GM11168 (cell line): Measurements from ENCODE around the gene CCDC157.

Experiments
- in situ Hi-C: fragments of 300-500 bp; cut with MboI; formaldehyde crosslinking; loops from one replicate; pipeline ENCODE4 v1.12.0; 2022; ENCODE audit warnings: low sequenced_read_pairs; ENCODE audit not compliant: unreplicated experiment

Gene CCDC157

GRCh38 chr22:30356449-30357235 lies at the start of gene CCDC157, which contains the start of gene SF3A1:
CCDC157 (plus strand) TSS chr22:30357007; CDS start chr22:30366001, 8,994 bp downstream.
SF3A1 (minus strand) TSS chr22:30356894; CDS start chr22:30356792, 102 bp downstream.
- in situ Hi-C loops, result no loop called here

- in situ Hi-C loops, result no loop called here
Observed at GRCh38 chr22:30307041-30307574, 49.7 kb upstream of the CCDC157 start.

- in situ Hi-C loops, result no loop called here
Observed at GRCh38 chr22:30308093-30308492, 48.7 kb upstream of the CCDC157 start.

GRCh38 chr22:30308518-30309230 lies 48.1 kb upstream of the CCDC157 start:
- in situ Hi-C loops, result no loop called here

- in situ Hi-C loops, result no loop called here
Observed at GRCh38 chr22:30309951-30310741, 46.7 kb upstream of the CCDC157 start.

GRCh38 chr22:30310881-30311771 lies 45.7 kb upstream of the CCDC157 start:
- in situ Hi-C loops, result no loop called here

- in situ Hi-C loops, result no loop called here
Observed at GRCh38 chr22:30312053-30312452, 44.8 kb upstream of the CCDC157 start.

- in situ Hi-C loops, result no loop called here
Observed at GRCh38 chr22:30313527-30314363, 43.1 kb upstream of the CCDC157 start.

- in situ Hi-C loops, result no loop called here
Observed at GRCh38 chr22:30314915-30315314, 41.9 kb upstream of the CCDC157 start.

- in situ Hi-C loops, result no loop called here
Observed at GRCh38 chr22:30315962-30316576, 40.7 kb upstream of the CCDC157 start.

GRCh38 chr22:30317778-30318177 lies 39.0 kb upstream of the CCDC157 start:
- in situ Hi-C loops, result no loop called here

GRCh38 chr22:30318799-30319419 lies 37.9 kb upstream of the CCDC157 start:
- in situ Hi-C loops, result no loop called here

- in situ Hi-C loops, result no loop called here
Observed at GRCh38 chr22:30320021-30320556, 36.7 kb upstream of the CCDC157 start.

GRCh38 chr22:30321461-30321860 lies 35.3 kb upstream of the CCDC157 start:
- in situ Hi-C loops, result no loop called here

- in situ Hi-C loops, result no loop called here
Observed at GRCh38 chr22:30323246-30323645, 33.6 kb upstream of the CCDC157 start.

GRCh38 chr22:30324014-30324730 lies 32.6 kb upstream of the CCDC157 start:
- in situ Hi-C loops, result no loop called here
